Fibroblast of upper back skin (primary cell): ENCODE measurements around the gene DENND2A.
"Not testable (repeated sequence)": the region's sequence is repeated elsewhere in the genome, so short reads cannot be mapped to it uniquely, and the experiment has no call there.

ENCODE experiments used
- DNase-seq: peaks from one replicate; pipeline ENCODE4 v3.0.0-alpha.2; 2013

Gene DENND2A, protein sequence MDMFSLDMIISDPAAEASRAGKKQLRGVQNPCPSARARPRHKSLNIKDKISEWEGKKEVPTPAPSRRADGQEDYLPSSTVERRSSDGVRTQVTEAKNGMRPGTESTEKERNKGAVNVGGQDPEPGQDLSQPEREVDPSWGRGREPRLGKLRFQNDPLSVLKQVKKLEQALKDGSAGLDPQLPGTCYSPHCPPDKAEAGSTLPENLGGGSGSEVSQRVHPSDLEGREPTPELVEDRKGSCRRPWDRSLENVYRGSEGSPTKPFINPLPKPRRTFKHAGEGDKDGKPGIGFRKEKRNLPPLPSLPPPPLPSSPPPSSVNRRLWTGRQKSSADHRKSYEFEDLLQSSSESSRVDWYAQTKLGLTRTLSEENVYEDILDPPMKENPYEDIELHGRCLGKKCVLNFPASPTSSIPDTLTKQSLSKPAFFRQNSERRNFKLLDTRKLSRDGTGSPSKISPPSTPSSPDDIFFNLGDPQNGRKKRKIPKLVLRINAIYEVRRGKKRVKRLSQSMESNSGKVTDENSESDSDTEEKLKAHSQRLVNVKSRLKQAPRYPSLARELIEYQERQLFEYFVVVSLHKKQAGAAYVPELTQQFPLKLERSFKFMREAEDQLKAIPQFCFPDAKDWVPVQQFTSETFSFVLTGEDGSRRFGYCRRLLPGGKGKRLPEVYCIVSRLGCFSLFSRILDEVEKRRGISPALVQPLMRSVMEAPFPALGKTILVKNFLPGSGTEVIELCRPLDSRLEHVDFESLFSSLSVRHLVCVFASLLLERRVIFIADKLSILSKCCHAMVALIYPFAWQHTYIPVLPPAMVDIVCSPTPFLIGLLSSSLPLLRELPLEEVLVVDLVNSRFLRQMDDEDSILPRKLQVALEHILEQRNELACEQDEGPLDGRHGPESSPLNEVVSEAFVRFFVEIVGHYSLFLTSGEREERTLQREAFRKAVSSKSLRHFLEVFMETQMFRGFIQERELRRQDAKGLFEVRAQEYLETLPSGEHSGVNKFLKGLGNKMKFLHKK

DNA sequence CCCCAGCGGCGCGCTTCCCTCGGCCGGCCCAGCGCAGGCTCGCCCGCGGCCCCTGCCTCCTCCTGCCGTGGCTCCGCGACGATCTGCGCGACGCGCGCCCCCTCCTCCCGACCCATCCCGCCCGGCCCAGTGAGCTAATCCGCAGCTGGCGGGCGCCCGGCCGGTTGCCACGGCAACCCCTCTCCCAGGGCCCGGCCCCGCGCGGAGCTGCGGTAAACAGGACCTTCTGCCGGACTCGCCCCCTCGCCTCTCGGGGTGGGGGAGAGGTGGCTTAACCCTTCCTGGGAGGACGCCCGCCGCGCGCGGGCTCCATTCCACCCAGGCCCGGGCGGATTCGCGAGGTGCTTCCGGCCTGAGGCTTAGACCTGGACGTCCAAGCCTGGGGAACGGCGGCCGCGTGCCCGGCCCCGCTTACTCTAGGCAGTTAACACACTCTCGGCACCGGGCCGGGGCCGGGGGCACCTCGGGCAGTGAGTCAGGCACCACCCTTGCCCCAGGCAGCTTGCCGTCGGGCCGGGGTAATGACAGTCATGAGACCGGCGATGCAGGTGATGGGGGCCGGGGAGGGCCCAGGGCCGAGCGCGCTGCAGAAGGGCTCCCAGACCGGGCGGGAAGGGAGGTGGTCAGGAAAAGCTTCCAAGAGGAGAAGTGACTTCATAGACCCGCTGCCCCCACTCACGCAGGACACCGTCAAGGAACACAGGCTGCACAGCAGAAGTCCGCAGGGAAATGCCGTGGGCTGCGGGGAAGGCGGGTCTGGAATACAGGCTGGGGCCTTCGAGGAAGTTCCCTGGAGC, at the start of gene DENND2A:
DENND2A (minus strand) TSS at position 87 of the 797 bp plus-strand sequence. CDS start 38,416 bp downstream, outside the sequence.
- DNase-seq, result peak; percentile 59

DNA sequence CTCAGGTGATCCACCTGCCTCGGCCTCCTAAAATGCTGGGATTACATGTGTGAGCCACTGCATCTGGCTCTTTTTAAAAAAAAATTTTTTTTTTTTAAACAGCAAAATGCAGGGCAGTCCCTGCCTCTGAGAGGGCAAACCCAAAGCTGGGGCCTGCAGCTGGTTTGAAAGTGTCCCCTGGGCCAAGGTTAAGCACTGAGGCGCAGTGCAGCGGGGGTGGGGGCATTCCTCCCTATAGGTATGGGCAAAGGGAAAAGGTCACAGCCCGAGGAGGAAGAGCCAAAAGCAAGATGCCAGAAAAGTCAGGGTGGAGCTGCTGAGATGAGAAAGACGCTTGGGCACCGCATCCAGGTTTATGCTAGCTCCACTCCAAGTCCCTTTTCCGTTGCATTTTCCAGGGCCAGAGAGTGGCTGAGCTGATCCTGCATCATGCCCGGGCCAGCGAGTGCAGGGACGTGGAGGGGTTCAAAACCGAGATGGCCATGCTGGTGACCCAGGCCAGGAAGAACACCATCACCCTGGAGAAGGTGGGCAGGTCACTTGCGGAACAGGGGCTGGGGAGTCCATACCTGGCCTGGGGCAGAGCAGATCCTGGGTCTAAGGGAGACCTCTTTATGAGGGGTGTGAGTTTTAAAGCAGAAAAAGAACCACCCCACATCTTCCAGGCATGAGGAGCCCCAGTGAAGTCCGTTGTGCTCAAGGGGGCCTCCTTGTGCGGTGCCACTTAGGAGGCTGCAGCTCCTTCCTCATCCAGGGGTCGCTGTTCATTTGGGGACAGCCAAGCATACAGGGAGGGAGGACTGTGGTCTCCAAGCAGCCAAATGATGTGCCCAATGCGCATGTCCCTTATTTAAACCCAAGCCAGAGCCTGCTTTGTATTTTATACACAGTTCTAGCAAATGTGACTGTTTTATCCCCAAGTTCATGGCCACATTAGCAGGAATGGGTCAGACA, 48.9 kb upstream of the DENND2A start:
- DNase-seq, result no peak

DNA sequence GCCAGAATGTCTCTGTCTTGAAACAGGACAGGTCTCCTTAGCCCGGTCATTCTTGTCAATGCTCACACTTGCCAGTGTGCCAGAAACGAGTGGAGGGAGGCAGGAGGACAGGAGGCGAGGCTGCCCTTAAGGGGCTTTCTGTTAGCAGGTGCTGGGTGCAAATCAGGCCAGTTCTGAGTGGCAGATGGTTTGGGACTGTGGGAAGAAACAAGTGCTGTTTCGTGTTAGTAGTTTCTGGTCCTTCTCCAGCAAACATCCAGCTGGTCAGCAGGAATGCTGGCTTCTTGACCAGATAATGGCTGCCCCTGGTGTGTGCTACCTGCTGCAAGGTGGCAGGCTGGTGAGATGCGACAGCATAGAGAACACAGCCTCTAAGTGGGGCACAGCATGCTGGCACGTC, 47.7 kb upstream of the DENND2A start:
- no peak for DNase-seq

DNA sequence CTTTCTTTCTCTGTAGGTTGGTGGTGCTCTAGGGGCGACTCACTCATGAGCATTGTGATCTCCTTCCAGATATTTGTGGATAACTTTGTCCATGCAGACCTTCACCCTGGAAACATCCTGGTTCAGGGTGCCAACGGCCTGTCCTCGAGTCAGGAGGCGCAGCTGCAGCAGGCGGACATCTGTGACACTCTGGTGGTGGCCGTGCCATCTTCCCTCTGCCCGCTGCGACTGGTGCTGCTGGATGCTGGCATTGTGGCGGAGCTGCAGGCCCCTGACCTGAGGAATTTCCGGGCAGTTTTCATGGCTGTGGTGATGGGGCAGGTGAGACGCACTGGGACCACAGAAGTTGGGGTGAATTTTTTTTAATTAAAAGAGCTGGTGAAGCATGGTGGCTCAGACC, 46.3 kb upstream of the DENND2A start:
- no peak for DNase-seq

- DNase-seq, result no peak
These were observed 44.9 kb upstream of the DENND2A start for GRCh38 chr7:140685407-140686087.

GRCh38 chr7:140684066-140684950, 43.7 kb upstream of the DENND2A start:
- no peak for DNase-seq

DNA sequence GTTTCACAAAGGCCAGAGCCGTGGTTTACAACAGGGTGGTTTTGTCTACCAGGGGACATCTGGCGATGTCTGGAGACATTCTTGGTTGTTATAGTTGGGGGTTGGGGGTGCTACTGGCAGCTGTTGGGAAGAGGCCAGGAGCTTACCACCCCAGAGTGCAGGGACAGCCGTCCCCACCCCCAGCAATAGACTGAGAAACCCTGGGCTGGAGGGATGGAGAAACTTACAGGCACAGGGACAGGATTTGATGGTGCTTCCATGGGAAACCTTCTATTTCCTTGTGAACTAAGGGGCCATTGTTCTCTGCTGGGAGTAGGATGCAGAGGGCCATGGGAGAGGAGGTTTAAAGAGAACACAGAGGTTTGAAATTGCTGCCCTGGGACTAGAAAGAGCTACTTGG, 43.0 kb upstream of the DENND2A start:
- no peak for DNase-seq

GRCh38 chr7:140681766-140682165, 41.2 kb upstream of the DENND2A start:
- no peak for DNase-seq

DNA sequence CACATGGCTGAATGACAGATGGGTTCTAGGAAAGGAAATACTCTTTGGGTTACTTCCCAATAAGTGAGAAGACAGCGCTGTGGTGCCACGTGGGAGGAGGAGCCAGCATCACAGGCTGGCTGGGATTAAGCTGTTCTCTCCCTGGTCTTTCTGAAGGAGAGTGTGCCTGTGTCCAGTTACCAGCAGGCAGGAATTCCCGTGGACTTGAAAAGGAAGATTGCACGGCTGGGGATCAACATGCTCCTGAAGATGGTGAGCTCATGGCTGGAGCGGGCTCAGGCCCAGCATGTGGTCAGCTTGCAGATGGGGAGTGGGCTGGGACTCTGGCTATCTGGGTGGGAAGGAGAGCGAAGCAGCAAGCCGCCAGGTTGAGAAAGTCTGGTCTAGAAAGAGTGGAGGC, 40.3 kb upstream of the DENND2A start:
- no peak for DNase-seq

DNA sequence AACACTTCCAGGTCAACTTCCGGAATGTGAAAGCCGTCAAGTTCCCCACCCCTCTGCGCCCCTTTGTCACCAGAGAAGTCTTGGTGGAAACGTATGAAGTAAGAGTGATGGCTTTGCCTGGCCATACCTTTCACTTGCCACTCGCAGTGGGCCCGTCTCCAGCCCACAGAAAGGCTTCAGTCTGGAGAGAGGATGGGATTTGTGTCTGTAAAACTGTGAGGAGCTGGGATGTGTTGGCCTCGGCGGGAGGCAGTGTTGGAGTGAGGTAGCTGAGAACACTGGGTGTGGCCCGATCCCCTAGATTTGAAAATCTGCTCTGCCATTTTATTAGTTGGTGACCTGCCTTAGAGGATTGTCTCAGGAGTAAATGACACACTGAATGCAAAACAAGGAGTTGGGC, 38.6 kb upstream of the DENND2A start:
- DNase-seq, result no peak

DNA sequence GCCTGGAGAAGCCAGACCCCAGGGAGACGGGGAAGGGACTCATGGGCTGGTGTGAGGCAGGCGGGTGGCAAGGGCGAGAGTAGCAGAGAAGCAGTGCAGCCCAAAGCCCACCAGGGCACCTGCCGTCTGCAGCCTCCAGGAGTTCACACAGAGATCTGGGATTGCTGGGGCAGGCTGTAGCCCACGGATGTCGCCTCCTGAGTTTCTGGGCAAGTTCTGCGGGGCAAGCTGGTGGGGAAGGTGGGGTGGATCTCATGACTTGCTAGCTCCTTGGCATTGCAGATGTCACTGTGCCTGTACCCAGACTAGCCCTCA, 38.2 kb upstream of the DENND2A start:
- no peak for DNase-seq

DNA sequence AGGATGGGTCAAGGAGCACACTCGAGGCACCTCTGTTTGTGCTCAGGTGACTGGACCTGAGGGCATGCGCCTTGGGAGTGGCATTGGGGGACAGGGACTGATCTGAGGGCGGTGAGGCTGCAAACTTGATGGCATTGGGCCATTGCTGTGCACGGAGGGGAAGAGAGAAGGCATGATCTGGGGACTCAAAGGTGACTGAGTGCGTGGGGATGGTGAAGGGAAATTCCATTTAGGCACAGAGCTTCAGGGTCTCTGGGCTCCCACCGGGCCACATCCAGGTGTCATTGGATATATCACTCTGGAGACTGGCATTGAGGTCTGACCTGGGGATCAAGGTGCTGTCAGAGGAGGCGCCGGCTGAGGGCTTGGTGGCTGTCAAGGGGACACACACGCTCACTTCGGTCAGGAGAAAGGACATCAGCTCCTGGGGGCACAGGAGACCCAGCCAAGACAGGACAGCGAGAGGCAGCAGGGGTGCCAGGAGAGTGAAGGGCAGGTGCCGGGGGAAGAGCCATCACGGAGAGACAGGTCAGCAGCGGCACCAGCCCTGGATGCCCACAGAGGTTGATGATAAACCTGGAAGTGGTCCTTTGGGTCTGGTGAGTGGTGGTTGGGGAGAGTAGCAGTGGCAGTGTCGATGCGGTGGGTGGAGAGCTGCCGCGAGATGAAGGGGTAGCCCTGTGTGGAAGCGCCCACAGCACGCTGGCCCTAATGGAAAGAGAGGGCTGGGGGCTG, 37.6 kb upstream of the DENND2A start:
- DNase-seq, result no peak

DNA sequence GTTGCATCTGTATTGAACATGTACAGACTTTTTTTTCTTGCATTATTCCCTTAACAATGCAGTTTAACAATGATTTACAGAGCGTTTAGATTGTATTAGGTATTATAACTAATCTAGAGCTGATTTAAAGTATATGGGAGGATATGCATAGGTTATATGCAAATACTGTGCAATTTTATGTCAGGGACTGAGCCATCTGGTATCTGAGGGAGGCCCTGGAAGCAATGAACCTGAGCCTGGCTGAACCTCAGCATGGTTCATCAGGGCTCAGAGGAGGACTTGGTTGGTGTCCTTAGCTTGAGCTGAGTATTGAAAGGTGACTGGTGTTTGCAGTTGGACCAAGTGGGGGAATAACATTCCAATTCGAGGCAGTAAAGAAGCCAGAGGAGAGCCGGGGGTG, 36.9 kb upstream of the DENND2A start:
- DNase-seq, result no peak

- DNase-seq, result not testable (repeated sequence)
These were observed 36.3 kb upstream of the DENND2A start for GRCh38 chr7:140676956-140677355.

- DNase-seq, result no peak
These were observed 35.7 kb upstream of the DENND2A start for GRCh38 chr7:140676306-140676705.

DNA sequence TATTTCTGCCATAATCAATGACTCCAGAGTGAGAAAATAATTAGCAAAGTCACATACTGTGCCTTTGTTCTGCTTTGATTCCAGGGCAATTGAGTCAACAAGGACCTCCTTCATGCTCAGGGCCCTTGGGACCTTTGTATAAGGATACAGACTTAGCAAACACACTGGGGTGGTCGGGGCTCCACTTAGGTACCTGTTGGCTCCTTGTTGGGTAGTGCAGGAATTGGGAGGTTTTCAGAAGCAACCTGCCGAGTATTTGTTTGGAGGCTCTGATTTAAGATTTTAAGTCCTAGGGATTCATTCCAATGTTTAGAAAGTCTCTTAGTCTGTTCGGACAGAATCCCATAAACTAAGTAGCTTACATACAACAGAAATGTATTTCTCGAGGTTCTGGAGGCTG, 35.1 kb upstream of the DENND2A start:
- no peak for DNase-seq

- DNase-seq, result peak; percentile 51
These were observed 34.5 kb upstream of the DENND2A start for GRCh38 chr7:140674899-140675701.

- DNase-seq, result no peak
These were observed 33.8 kb upstream of the DENND2A start for GRCh38 chr7:140674356-140674800.

- DNase-seq, result no peak
These were observed 33.2 kb upstream of the DENND2A start for GRCh38 chr7:140673774-140674155.
